ENCODE data around the gene ST3GAL4. TPM values are rescaled to one million over a fixed set of nuclear protein-coding genes. Genes with fewer than 3 reads are reported as not detected.
A peak's percentile ranks its signal among the peaks of the same experiment; 100 is the strongest.
"Not testable (repeated sequence)": the region's sequence is repeated elsewhere in the genome, so short reads cannot be mapped to it uniquely, and the experiment has no call there.

Gene ST3GAL4
- total RNA-seq, 1 experiment from 2014 or later, result 46.2 TPM

DNA sequence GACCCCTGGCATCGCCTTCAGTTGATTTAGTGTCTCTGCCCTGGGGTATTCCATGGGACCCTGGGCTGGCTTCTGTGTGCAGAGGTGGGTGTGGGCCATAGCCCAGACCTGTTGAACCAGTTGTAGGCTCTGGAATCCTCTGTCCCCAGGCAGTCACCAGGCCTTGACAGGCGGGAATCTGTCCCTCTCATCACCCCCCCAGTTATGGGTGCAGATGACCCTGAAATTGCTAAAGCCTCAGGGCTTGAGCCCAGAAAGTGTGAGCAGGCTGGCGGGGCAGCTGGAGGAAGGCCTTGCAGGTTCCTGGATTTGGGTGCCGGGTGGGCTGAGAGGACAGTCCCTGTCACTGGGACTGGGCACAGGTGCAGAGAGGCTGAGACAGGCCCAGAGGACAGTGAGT is 27.2 kb downstream of the ST3GAL4 start:
- H3K79me2 ChIP-seq (ENCODE audit: low read depth), result peaks cover 74% of the 10 kb centered on the region
- H3K4me1 ChIP-seq (replicated peaks; ENCODE audit: insufficient read depth), result peaks cover 68% of the 10 kb centered on the region
- peak; percentile 73 to 84 for DNase-seq
- H3F3A ChIP-seq (ENCODE audit: insufficient read depth, low read depth), result peaks cover 25% of the 10 kb centered on the region
- H3K27ac ChIP-seq, result peak overlapping the region; percentile 43; the same call in 1 of the 2 replicates
- H3K4me3 ChIP-seq; H3K36me3 ChIP-seq (ENCODE audit: low read depth); H2AFZ ChIP-seq; H3K9me2 ChIP-seq (ENCODE audit: insufficient read depth); H4K20me1 ChIP-seq (ENCODE audit: insufficient read depth); H3K27me3 ChIP-seq (ENCODE audit: insufficient read depth, low read depth); H3K9me3 ChIP-seq (ENCODE audit: insufficient read depth, low read depth); BruUV-seq (replicated peaks): not testable (repeated sequence)
- intact Hi-C loops (cut with micrococcal nuclease; ENCODE audit: unreplicated experiment), result loop anchor here (1.0 to 2.0 kb wide), 2 partner anchors 18 to 23 kb away; no protein-coding TSS in a partner anchor
- peak overlapping the region; percentile 51 for H3K4me2 ChIP-seq
- ChIA-PET POLR2A (ENCODE audit: unreplicated experiment) (interaction anchor here (0.7 kb wide), 1 partner anchor 41 kb away, joined by 6 read pairs; no protein-coding TSS in a partner anchor), CTCF (interaction anchor here (0.6 kb wide), 1 partner anchor 79 kb away, joined by 4 read pairs; the partner anchor contains the start of gene DCPS)

DNA sequence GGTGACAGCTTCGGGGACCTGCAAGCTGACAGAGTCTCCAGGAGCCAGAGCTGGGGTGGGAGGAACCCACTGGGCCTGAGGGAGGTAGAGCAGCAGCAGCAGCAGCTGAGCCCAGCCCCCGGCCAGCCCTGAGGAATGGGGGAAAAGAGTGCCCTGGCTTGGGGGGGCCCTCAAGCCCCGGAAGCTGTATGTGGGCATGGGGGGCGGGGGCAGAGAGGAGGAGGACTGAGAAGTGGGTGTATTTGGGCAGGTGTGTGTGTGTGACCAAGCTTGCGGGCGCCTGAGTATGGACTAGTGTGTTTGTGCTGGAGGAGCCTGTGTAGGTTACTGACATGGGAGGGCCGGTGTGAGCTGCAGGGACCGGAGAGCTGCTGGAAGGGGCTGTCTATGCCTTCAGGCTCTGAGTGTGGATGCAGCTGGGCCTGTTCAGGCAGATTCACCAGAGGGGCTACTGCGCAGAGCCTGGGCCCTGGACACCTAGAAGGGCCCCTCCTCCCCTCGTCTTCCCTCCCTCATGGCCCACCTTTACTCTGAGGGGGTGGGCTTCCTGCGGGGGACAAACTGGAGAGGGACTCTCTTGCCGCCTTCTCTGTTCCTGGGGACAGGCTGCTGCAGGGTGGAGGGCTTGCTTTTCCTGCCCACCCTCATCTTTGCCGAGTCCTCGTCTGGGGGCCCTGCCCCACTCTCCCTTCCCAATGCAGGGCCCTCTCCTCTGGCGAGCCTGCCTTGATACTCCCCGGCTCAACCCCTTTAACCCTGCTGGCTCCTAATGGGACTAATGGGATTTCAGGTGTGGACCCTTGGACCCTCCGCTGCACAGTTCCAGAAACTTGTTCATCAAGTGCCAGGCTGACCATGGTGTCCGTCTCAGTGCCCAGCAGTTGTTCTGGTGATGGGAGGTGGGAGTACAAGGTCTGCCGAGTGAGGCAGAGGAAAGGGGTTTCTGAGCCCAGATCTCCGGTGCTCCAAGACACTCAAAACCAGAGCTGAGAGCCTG is 28.2 kb downstream of the ST3GAL4 start:
- Histone ChIP-seq H3K9me2 (ENCODE audit: insufficient read depth) (no peaks in the 10 kb centered on the region), H3K27me3 (ENCODE audit: insufficient read depth, low read depth) (no peaks in the 10 kb centered on the region), H3F3A (ENCODE audit: insufficient read depth, low read depth) (peaks cover 29% of the 10 kb centered on the region), H2AFZ (no peak overlapping the region), H3K4me3 (no peak overlapping the region), H3K27ac (peak overlapping the region; percentile 43; the same call in 1 of the 2 replicates), H3K36me3 (ENCODE audit: low read depth) (no peaks in the 10 kb centered on the region), H3K4me1 (replicated peaks; ENCODE audit: insufficient read depth) (peaks cover 76% of the 10 kb centered on the region), H3K4me2 (peak overlapping the region; percentile 51), H4K20me1 (ENCODE audit: insufficient read depth) (no peaks in the 10 kb centered on the region), H3K9me3 (ENCODE audit: insufficient read depth, low read depth) (no peaks in the 10 kb centered on the region), H3K79me2 (ENCODE audit: low read depth) (peaks cover 73% of the 10 kb centered on the region)
- ChIA-PET POLR2A (ENCODE audit: unreplicated experiment) (interaction anchor here (0.6 to 0.7 kb wide), 2 partner anchors 42 to 100 kb away, joined by 6 to 22 read pairs; no protein-coding TSS in a partner anchor), CTCF (interaction anchor here (0.6 kb wide), 1 partner anchor 80 kb away, joined by 4 read pairs; the partner anchor contains the start of gene DCPS)
- intact Hi-C loops (cut with micrococcal nuclease; ENCODE audit: unreplicated experiment), result loop anchor here (2.0 kb wide), 1 partner anchor 19 kb away; no protein-coding TSS in a partner anchor
- no TSS peak for BruUV-seq (replicated peaks)
- TF ChIP-seq EZH2 (IDR thresholded peaks at IDR 0.05; ENCODE audit: low read depth), result no peak
- TF ChIP-seq, protein P1, sequence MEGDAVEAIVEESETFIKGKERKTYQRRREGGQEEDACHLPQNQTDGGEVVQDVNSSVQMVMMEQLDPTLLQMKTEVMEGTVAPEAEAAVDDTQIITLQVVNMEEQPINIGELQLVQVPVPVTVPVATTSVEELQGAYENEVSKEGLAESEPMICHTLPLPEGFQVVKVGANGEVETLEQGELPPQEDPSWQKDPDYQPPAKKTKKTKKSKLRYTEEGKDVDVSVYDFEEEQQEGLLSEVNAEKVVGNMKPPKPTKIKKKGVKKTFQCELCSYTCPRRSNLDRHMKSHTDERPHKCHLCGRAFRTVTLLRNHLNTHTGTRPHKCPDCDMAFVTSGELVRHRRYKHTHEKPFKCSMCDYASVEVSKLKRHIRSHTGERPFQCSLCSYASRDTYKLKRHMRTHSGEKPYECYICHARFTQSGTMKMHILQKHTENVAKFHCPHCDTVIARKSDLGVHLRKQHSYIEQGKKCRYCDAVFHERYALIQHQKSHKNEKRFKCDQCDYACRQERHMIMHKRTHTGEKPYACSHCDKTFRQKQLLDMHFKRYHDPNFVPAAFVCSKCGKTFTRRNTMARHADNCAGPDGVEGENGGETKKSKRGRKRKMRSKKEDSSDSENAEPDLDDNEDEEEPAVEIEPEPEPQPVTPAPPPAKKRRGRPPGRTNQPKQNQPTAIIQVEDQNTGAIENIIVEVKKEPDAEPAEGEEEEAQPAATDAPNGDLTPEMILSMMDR (conservative IDR thresholded peaks at IDR 0.05), result no peak
- no peak for DNase-seq

DNA sequence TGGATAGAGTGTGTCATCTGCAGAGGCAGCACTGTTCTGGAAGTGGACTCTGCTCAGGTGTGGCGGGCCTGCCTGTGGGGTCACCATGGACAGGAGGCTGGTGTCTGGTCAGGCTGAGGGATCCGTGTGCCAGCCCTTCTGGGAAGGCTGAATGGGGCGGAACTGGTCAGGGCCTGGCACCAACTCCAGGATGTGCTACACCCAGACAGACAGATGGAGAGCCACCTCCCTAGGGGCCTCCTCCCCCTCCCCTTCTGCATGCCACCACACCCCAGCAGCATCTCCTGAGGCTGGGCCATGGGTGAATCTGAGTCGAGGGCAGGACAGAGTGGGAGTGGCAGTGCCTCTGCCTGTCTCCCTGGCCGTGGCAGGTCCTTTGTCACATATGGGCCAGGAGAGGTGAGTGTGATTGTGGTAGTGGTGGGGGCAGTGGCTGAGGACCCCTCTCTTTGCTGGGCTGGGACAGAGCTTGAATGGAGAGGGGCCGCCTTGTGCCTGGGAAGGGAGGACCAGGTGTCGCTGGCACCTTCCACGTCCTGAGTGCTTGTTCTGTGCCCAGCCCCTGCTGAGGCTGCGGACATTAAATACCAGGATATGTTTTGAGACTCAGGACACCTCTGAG is 29.1 kb downstream of the ST3GAL4 start:
- ChIA-PET CTCF (no interaction called here), POLR2A (ENCODE audit: unreplicated experiment) (no interaction called here)
- no peak overlapping the region for H3K4me3 ChIP-seq
- BruUV-seq (replicated peaks), result no TSS peak
- TF ChIP-seq EZH2 (IDR thresholded peaks at IDR 0.05; ENCODE audit: low read depth), result no peak
- TF ChIP-seq, protein P1 (conservative IDR thresholded peaks at IDR 0.05), result no peak
- no peak for DNase-seq
- no peaks in the 10 kb centered on the region for H4K20me1 ChIP-seq (ENCODE audit: insufficient read depth)
- intact Hi-C loops (cut with micrococcal nuclease; ENCODE audit: unreplicated experiment), result no loop called here
- no peaks in the 10 kb centered on the region for H3K36me3 ChIP-seq (ENCODE audit: low read depth)
- peaks cover 29% of the 10 kb centered on the region for H3F3A ChIP-seq (ENCODE audit: insufficient read depth, low read depth)
- no peak overlapping the region for H3K27ac ChIP-seq
- no peak overlapping the region for H2AFZ ChIP-seq
- peaks cover 76% of the 10 kb centered on the region for H3K4me1 ChIP-seq (replicated peaks; ENCODE audit: insufficient read depth)
- no peaks in the 10 kb centered on the region for H3K27me3 ChIP-seq (ENCODE audit: insufficient read depth, low read depth)
- H3K79me2 ChIP-seq (ENCODE audit: low read depth), result peaks cover 74% of the 10 kb centered on the region
- no peaks in the 10 kb centered on the region for H3K9me3 ChIP-seq (ENCODE audit: insufficient read depth, low read depth)
- no peak overlapping the region for H3K4me2 ChIP-seq
- no peaks in the 10 kb centered on the region for H3K9me2 ChIP-seq (ENCODE audit: insufficient read depth)

Measured in PC-9 (cell line).